HG03432 (cell line): ENCODE measurements around the gene LRP1B.

Source experiments
- ATAC-seq: cut with Tn5 transposase; IDR thresholded peaks from one replicate; pipeline ENCODE4 v1.9.1; 2021; ENCODE audit warnings: mild to moderate bottlenecking, moderate library complexity; ENCODE audit not compliant: unreplicated experiment

Gene LRP1B

GRCh38 chr2:141065042-141065441 is 1065.8 kb downstream of the LRP1B start:
- ATAC-seq: no peak

- ATAC-seq: no peak
Measured at GRCh38 chr2:141063406-141063805, 1067.4 kb downstream of the LRP1B start.

- no peak for ATAC-seq
Measured at GRCh38 chr2:141062443-141062842, 1068.4 kb downstream of the LRP1B start.

GRCh38 chr2:141062031-141062430 is 1068.8 kb downstream of the LRP1B start:
- no peak for ATAC-seq

GRCh38 chr2:141058556-141058955 is 1072.3 kb downstream of the LRP1B start:
- ATAC-seq: no peak

GRCh38 chr2:141055531-141055930 is 1075.3 kb downstream of the LRP1B start:
- no peak for ATAC-seq

- ATAC-seq: no peak
Measured at GRCh38 chr2:141048951-141049350, 1081.9 kb downstream of the LRP1B start.

GRCh38 chr2:141041281-141041680 is 1089.5 kb downstream of the LRP1B start:
- no peak for ATAC-seq

- ATAC-seq: no peak
Measured at GRCh38 chr2:141038341-141038740, 1092.5 kb downstream of the LRP1B start.

- no peak for ATAC-seq
Measured at GRCh38 chr2:141037361-141037760, 1093.5 kb downstream of the LRP1B start.

- no peak for ATAC-seq
Measured at GRCh38 chr2:141035846-141036420, 1094.9 kb downstream of the LRP1B start.

GRCh38 chr2:141029428-141030078 is 1101.3 kb downstream of the LRP1B start:
- no peak for ATAC-seq

- ATAC-seq: no peak
Measured at GRCh38 chr2:141027221-141027620, 1103.6 kb downstream of the LRP1B start.

- ATAC-seq: no peak
Measured at GRCh38 chr2:141021611-141022010, 1109.2 kb downstream of the LRP1B start.

GRCh38 chr2:141021109-141021508 is 1109.7 kb downstream of the LRP1B start:
- ATAC-seq: no peak

- no peak for ATAC-seq
Measured at GRCh38 chr2:141020346-141020745, 1110.5 kb downstream of the LRP1B start.

GRCh38 chr2:141015341-141016047 is 1115.3 kb downstream of the LRP1B start:
- no peak for ATAC-seq

- no peak for ATAC-seq
Measured at GRCh38 chr2:141003967-141004657, 1126.7 kb downstream of the LRP1B start.

GRCh38 chr2:141001750-141002149 is 1129.1 kb downstream of the LRP1B start:
- ATAC-seq: no peak

- no peak for ATAC-seq
Measured at GRCh38 chr2:140998577-140998976, 1132.2 kb downstream of the LRP1B start.

GRCh38 chr2:140998017-140998416 is 1132.8 kb downstream of the LRP1B start:
- ATAC-seq: no peak

GRCh38 chr2:140994856-140995255 is 1136.0 kb downstream of the LRP1B start:
- ATAC-seq: no peak
